ENCODE data around the gene PTPRN2.

Gene PTPRN2

GRCh38 chr7:158321056-158321700 lies 266.4 kb downstream of the PTPRN2 start:
- TF ChIP-seq JUND (IDR thresholded peaks at IDR 0.05; ENCODE audit: low read depth): no peak
- DNase-seq (ENCODE audit: low read depth in 1 of 2, low spot score in 1 of 2): no peak
- in situ Hi-C loops (cut with HindIII; ENCODE audit: low pct_unique_long_range_greater_than_20kb, low sequenced_read_pairs): no loop called here

- TF ChIP-seq JUND (IDR thresholded peaks at IDR 0.05; ENCODE audit: low read depth): no peak
- in situ Hi-C loops (cut with HindIII; ENCODE audit: low pct_unique_long_range_greater_than_20kb, low sequenced_read_pairs): no loop called here
These were observed 267.3 kb downstream of the PTPRN2 start for GRCh38 chr7:158320328-158320727.

DNA sequence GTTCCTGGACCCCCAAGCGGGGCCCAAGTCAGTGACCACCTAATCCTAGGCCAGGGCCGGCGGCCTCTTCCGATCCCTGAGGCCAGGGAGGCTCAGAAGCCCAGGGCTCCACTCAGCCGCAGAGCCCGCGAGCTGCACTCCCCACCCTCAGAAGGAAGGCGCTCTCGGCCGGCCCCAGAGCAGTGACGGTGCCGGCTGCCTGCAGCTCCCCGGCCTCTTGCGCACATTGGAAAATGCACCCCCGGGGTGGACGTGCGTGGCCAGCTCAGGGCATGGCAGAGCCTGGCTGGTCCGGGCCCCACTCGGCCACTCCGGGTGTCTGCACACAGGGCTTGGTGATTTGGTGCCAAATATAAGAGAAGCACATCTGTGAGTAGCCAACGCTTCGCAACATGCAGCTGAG lies 269.1 kb downstream of the PTPRN2 start:
- no peak for DNase-seq (ENCODE audit: low read depth in 1 of 2, low spot score in 1 of 2)
- in situ Hi-C loops (cut with HindIII; ENCODE audit: low pct_unique_long_range_greater_than_20kb, low sequenced_read_pairs): no loop called here

More at GRCh38 chr7:158320328-158320727, 267.3 kb downstream of the PTPRN2 start:
- DNase-seq (ENCODE audit: low read depth in 1 of 2, low spot score in 1 of 2): no peak

GRCh38 chr7:158317238-158318205 lies 270.1 kb downstream of the PTPRN2 start:
- in situ Hi-C loops (cut with HindIII; ENCODE audit: low pct_unique_long_range_greater_than_20kb, low sequenced_read_pairs): no loop called here
- no peak for TF ChIP-seq JUND (IDR thresholded peaks at IDR 0.05; ENCODE audit: low read depth)
- no peak for DNase-seq (ENCODE audit: low read depth in 1 of 2, low spot score in 1 of 2)

More for the DNA sequence above, 269.1 kb downstream of the PTPRN2 start:
- TF ChIP-seq JUND (IDR thresholded peaks at IDR 0.05; ENCODE audit: low read depth): no peak

GRCh38 chr7:158316466-158317031 lies 271.1 kb downstream of the PTPRN2 start:
- no peak for DNase-seq (ENCODE audit: low read depth in 1 of 2, low spot score in 1 of 2)
- TF ChIP-seq JUND (IDR thresholded peaks at IDR 0.05; ENCODE audit: low read depth): no peak
- in situ Hi-C loops (cut with HindIII; ENCODE audit: low pct_unique_long_range_greater_than_20kb, low sequenced_read_pairs): no loop called here

DNA sequence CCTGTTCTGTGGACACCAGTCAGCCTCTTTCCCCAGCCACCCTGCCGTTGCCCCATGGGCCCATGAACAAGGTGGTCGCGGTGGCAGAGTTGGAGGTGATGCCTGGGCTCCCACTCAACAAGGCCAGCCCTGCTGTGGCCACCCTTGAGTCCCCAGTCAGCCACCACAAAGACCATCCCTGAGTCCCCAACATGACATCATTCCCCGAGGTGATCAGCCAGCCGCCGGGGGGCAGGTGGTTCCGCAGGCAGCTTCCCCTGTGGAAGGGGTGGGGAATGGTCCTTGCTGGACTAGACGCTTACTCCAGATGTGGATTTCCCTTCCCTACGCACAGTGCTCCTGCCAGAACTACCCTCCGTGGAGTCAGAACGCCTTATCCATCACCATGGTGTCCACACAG lies 271.7 kb downstream of the PTPRN2 start:
- no peak for TF ChIP-seq JUND (IDR thresholded peaks at IDR 0.05; ENCODE audit: low read depth)
- in situ Hi-C loops (cut with HindIII; ENCODE audit: low pct_unique_long_range_greater_than_20kb, low sequenced_read_pairs): no loop called here
- no peak for DNase-seq (ENCODE audit: low read depth in 1 of 2, low spot score in 1 of 2)

GRCh38 chr7:158315326-158315725 lies 272.3 kb downstream of the PTPRN2 start:
- no peak for TF ChIP-seq JUND (IDR thresholded peaks at IDR 0.05; ENCODE audit: low read depth)
- in situ Hi-C loops (cut with HindIII; ENCODE audit: low pct_unique_long_range_greater_than_20kb, low sequenced_read_pairs): no loop called here
- no peak for DNase-seq (ENCODE audit: low read depth in 1 of 2, low spot score in 1 of 2)

- no peak for TF ChIP-seq JUND (IDR thresholded peaks at IDR 0.05; ENCODE audit: low read depth)
- in situ Hi-C loops (cut with HindIII; ENCODE audit: low pct_unique_long_range_greater_than_20kb, low sequenced_read_pairs): no loop called here
- DNase-seq (ENCODE audit: low read depth in 1 of 2, low spot score in 1 of 2): no peak
These were observed 273.2 kb downstream of the PTPRN2 start for GRCh38 chr7:158314394-158314793.

DNA sequence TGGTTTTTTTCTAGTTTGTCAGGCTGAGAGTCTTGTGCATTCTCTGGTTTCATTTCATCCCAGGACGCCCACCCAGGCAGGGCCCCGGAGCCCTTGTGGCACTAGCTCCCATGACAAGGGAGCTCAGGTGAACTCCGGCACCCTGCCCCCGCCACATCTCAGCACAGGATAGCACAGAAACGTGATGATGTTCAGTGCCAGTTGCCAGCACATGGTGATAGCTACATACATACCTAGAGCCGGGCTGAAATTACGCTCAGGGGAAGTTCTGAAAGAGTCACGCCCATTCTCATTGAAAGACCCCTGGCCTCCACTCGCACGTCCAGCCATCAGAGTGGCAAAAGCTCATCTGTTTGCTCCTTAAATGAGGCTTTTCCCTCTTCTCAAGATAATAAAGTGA lies 273.7 kb downstream of the PTPRN2 start:
- in situ Hi-C loops (cut with HindIII; ENCODE audit: low pct_unique_long_range_greater_than_20kb, low sequenced_read_pairs): no loop called here
- no peak for DNase-seq (ENCODE audit: low read depth in 1 of 2, low spot score in 1 of 2)
- no peak for TF ChIP-seq JUND (IDR thresholded peaks at IDR 0.05; ENCODE audit: low read depth)

DNA sequence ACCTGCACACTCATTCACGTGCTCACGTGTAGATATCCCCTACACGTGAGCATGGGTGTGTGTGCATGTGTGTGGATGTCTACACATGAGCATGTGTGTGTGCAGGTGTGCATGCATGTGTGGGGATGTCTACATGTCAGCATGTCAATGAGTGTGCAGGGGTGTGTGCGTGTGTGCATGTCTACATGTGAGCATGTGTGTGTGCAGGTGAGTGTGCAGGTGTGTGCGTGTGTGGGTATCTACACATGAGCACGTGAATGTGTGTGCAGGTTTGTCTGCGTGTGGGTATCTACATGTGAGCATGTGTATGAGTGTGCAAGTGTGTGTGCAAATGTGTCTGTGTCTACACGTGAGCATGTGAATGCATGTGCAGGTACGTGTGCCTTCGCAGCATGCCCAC lies 274.8 kb downstream of the PTPRN2 start:
- no peak for TF ChIP-seq JUND (IDR thresholded peaks at IDR 0.05; ENCODE audit: low read depth)
- no peak for DNase-seq (ENCODE audit: low read depth in 1 of 2, low spot score in 1 of 2)
- in situ Hi-C loops (cut with HindIII; ENCODE audit: low pct_unique_long_range_greater_than_20kb, low sequenced_read_pairs): no loop called here

- no peak for TF ChIP-seq JUND (IDR thresholded peaks at IDR 0.05; ENCODE audit: low read depth)
- in situ Hi-C loops (cut with HindIII; ENCODE audit: low pct_unique_long_range_greater_than_20kb, low sequenced_read_pairs): no loop called here
- no peak for DNase-seq (ENCODE audit: low read depth in 1 of 2, low spot score in 1 of 2)
These were observed 275.8 kb downstream of the PTPRN2 start for GRCh38 chr7:158311791-158312190.

DNA sequence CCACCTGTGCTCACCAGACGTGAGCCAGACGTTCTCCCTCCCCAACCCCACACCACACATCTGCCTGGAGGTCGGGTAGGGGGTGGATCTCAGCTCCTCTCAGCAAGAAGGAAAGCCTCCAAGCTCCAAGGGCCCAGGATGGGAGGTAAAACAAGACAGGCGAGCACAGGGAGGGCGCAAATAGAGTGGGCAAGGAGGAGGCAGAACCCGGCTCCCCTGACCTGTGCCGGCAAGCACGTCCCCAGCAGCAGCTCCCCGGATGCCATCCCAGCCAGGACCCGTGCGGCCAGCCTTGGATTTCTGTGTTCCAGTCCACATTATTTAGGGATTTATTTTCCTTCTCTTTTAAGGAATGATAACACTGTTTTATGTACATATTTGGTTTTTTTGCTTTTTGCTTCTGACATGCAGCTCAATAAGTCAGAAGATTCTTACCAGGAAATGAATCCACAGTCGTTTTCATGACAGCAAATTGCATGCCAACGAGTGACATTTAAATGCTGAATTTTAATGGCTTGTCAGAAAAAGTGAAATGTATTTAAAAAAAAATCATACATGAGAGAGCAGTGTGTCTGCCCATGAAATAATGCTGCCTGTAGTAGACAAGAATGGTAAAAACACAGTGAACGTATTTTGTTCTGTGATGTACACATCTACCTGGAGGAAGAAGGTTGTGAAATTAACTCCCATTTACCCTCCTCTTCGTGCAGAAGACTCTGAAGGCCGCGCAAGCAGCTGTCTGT lies 276.5 kb downstream of the PTPRN2 start:
- in situ Hi-C loops (cut with HindIII; ENCODE audit: low pct_unique_long_range_greater_than_20kb, low sequenced_read_pairs): no loop called here
- no peak for DNase-seq (ENCODE audit: low read depth in 1 of 2, low spot score in 1 of 2)
- TF ChIP-seq JUND (IDR thresholded peaks at IDR 0.05; ENCODE audit: low read depth): no peak

Data from T47D (cell line).